AG08396 (cell line): ENCODE results near the gene UBE2E1.
"Not testable (repeated sequence)": the region's sequence is repeated elsewhere in the genome, so short reads cannot be mapped to it uniquely, and the experiment has no call there.

Source experiments
- DNase-seq: peaks from one replicate; pipeline ENCODE4 v3.0.0; 2012; ENCODE audit warnings: low spot score, mixed read lengths

Gene UBE2E1

GRCh38 chr3:23845326-23846216, 39.8 kb downstream of the UBE2E1 start:
- no peak for DNase-seq

GRCh38 chr3:23849462-23849861, 43.7 kb downstream of the UBE2E1 start:
- not testable (repeated sequence) for DNase-seq

DNA sequence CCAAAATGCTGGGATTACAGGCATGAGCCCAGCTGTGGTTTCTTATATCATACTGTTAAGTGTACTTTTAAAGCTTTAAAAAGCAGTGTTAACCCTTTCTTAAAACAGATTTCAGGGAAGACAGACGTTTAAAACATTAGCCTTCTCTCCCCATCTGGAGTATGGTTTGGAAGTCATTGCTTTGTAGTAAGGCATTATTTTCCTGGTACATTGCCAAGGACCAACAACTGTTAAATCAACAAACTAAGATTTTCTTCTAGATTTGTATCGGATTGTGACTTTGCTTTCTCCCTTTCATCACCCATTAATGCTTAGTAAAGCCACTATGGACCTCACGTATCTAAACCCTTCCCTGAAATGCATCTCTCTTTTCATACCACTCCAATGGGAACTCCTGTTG, 50.5 kb downstream of the UBE2E1 start:
- DNase-seq = no peak

DNA sequence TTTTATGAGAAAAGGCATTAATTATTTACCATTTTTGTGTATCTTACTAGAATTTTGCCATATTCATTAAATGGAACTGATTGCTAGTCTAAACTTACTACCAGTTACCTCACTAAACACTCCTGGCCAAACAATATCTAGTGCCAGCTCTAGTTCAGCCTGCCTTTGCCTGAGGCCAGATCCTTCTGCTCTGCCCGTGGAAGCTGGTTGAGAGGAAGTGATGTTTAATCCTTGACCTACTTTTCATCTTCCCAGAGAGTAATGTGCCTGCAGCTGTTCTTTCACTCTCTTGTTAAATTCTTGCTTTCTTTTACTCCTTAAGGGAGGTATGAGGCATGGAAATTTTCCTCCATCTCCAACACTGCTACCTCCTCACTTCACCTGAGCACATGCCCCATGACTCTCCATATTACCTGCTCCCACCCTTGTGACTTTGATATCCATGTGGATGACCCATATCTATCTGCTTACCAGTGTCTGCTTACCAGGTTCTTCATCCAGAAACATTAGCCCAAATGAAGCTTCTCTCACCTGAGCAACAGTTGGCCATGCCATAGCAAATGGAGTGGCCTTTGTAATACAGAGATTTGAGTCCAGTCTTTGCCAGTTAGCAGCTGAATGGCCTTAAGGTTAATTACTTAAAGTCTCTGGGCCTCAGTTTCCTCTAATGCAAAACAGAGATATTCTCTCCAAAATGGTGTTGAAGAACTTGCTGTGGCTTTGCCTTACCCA, 53.4 kb downstream of the UBE2E1 start:
- DNase-seq = no peak

GRCh38 chr3:23859839-23860382, 54.2 kb downstream of the UBE2E1 start:
- no peak for DNase-seq

DNA sequence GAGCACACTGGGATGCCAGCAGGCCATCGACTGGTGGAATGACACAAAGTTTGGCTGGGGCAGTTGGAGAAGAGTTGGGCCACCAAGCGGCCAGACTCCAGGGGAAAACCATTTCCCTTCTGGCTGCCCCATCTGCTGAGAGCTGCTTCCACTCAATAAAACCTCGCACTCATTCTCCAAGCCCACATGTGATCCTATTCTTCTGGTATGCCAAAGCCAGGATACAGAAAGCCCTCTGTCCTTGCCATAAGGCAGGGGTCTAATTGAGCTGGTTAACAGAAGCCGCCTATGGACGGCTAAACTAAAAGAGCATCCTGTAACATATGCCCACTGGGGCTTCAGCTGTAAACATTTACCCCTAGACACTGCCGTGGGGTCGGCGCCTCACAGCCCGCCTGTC, 55.9 kb downstream of the UBE2E1 start:
- no peak for DNase-seq

GRCh38 chr3:23863060-23863459, 57.3 kb downstream of the UBE2E1 start:
- DNase-seq = no peak

DNA sequence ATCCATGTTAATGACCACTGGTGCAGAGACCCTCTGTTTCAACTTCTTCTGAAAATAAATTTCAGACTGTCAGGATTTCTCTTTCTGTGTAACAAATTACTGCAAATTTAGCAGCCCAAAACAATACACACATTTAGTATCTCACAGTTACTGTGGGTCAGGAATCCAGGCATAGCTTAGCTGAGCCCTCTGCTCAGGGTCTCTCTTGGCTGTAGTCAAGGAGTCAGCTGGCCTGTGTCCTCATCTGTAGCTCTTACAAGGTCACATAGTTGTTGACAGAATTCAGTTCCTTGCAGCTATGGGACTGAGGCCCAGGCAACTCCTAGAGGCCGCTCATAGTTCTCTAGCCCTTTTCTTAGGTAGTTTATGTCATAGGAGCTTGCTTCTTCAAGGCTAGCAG, 59.2 kb downstream of the UBE2E1 start:
- DNase-seq = no peak

GRCh38 chr3:23865595-23866396, 60.0 kb downstream of the UBE2E1 start:
- DNase-seq = no peak

DNA sequence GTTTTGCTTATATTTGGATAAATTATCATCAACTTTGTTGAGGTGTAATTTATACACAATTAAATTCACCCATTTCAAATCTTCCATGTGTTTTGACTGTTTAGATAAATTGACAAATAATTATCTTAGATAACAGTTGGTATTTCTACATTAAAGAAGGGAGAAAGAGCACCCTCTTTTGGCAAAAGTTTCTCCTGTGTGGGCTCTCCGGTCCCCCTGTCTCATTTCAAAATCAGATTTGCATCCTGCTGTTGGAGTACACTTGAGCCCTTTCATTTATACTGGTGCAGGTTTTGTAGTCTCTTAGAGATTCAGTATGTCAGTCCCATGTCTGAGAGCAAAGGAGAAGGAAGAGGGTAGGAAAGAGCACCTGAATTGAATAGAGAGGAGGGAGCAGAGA, 61.6 kb downstream of the UBE2E1 start:
- DNase-seq = no peak

- DNase-seq = no peak
Observed at GRCh38 chr3:23867838-23868237, 62.1 kb downstream of the UBE2E1 start.

DNA sequence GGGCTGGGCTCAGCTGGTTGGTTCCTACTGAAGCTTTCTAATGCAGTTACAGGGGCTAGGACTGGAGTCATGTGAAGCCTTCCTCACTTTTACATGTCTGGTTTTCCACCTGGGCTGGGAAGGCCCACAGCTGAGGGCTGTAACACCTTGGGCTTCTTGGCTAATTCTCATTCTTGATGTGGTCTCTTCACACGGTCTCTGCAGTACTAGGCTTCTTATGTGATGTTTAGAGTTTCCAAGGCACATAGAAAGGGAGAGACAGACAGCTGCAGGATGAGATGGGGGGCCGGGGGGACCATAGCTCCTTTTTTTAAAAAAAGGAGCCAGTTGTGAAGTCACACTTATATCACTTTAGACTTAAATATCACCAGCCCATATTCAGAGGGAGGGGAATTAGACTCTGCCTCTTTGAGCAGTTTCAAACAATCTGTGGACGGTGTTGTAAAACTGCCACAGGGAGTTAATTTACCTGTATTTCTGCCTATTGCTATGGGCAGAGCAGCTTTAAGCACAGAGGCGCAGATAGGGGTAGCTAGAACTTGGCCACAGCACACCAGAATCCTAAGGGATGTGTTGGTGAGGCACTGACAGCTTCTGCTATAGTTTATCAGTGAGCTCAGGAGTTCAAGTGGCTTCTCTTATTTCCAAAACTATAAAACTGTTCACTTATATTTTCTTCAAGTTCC, 64.4 kb downstream of the UBE2E1 start:
- DNase-seq = no peak

DNA sequence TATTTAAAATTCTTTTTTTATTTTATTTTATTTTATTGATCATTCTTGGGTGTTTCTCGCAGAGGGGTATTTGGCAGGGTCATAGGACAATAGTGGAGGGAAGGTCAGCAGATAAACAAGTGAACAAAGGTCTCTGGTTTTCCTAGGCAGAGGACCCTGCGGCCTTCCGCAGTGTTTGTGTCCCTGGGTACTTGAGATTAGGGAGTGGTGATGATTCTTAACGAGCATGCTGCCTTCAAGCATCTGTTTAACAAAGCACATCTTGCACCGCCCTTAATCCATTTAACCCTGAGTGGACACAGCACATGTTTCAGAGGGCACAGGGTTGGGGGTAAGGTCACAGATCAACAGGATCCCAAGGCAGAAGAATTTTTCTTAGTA, 64.9 kb downstream of the UBE2E1 start:
- not testable (repeated sequence) for DNase-seq

DNA sequence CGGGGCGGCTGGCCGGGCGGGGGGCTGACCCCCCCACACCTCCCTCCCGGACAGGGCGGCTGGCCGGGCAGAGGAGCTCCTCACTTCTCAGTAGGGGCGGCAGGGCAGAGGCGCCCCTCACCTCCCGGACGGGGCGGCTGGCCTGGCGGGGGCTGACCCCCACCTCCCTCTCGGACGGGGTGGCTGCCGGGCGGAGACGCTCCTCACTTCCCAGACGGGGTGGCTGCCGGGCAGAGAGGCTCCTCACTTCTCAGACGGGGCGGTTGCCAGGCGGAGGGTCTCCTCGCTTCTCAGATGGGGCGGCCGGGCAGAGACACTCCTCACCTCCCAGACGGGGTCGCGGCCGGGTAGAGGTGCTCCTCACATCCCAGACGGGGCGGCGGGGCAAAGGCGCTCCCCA, 65.6 kb downstream of the UBE2E1 start:
- DNase-seq = not testable (repeated sequence)

DNA sequence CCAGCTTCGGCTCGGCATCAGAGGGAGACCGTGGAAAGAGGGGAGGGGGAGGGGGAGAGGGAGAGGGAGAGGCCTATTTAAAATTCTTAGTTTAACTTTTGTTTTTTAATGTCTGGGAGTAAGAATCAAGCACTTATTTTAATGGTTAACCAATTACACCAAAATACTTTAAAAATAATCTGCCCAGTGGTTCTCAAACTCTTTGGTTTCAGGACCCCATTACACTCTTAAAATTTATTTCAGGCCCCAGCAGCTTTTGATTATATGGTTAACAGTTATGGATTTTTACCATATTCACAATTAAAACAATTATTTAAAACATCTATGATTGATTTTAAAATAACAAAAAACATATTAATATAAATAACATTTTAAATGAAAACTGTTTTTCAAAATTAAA, 66.6 kb downstream of the UBE2E1 start:
- no peak for DNase-seq

DNA sequence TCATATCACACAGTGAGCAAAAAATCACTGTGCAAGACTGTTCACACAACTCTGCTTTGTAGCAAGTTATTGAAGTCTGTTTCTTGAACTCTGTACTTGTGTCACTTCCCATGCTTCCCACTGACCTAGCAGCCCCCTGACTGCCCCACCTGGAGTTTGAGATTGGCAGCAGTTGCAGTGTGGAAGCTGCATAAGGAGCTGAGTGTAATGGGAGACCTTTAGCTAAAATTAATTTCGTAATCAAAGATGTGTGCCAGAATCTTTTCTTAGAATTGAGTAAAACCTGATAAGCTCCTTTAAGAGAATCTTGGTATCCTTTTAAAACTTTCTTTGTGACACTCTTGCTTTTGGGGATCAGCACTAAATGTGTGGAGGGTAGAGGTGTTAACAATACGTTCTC, 68.2 kb downstream of the UBE2E1 start:
- peak; percentile 31 for DNase-seq

DNA sequence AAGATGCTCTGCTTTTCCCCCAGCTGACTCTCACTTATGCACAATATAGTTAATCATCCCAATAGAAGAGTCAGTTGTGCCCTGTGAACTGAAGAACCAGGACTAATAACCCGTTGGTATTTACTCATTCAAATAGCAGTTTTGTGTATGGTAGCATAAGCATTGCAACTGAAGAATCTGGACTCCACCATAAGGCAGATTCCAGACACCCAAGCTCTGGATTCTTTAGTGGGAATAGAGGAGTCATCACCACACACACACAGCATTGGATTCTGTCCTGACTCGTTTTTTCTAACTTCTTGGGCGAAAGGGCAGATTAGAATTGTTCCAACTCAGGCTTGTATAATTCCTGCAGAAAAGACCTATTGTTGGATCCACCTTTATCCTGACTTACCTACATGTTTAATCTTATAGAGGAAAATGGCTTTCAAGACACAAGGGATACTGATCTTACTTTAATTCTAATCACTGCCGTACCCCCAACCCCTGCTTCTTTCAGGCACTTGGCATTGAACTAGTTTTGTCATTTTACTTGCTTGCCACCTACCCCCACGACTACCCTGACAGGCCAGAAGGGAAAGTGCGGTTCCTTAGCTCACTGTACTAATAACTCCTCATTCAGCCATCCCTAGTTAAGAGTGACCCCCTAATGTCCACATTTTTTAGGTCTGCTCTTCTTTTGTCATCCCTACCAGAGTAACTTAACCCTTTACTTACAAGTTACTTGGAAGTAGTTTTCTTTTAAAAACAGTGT, 68.8 kb downstream of the UBE2E1 start:
- DNase-seq = peak; percentile 88

DNA sequence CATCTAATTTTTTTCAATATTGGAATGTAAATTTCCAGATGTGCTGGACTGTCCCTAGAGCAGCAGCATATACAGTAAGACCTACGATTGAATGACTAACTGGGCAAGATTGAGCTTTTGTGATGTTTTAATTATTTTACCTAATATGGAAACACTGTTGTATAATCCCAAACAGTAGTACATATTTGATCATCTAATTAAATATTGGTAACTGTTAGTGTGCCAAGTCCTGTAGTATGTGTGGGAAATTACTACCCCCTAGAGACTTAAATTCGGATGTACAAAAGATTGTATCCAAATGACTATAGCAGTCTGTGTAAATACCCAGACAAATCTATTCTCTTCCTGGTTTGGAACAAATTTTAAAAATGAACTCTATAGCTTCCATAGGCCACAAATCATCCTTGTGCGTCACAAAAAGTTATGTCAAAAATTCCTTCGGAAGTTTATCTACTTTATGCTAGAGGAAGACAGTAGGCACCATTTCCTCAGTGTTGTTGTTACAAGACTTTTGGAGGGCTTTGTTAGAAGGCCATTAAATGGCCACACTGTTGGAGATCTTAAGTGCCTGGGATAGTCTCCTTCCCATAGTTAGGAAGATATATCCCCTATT, 69.5 kb downstream of the UBE2E1 start:
- DNase-seq = no peak

GRCh38 chr3:23876923-23877322, 71.2 kb downstream of the UBE2E1 start:
- no peak for DNase-seq

GRCh38 chr3:23877329-23877980, 71.7 kb downstream of the UBE2E1 start:
- DNase-seq = peak; percentile 73
